VCaP (cell line): ENCODE results near the gene MAGI1.

Experiments
- H3K27ac ChIP-seq: fragments of 450-650 bp; 2 replicates; pipeline ENCODE4 v1.5.1; 2017
- CTCF ChIP-seq: fragments of 450-650 bp; conservative IDR thresholded peaks from 2 replicates; pipeline ENCODE4 v1.5.1; 2017; ENCODE audit warnings: mild to moderate bottlenecking, moderate library complexity

MAGI1 gene

GRCh38 chr3:65890328-65890727 is 148.4 kb downstream of the MAGI1 start:
- H3K27ac ChIP-seq: peak overlapping the region; percentile 38

GRCh38 chr3:65889707-65890099 is 149.0 kb downstream of the MAGI1 start:
- peak overlapping the region; percentile 38 for H3K27ac ChIP-seq
- TF ChIP-seq CTCF: no peak

More at GRCh38 chr3:65890328-65890727, 148.4 kb downstream of the MAGI1 start:
- no peak for TF ChIP-seq CTCF

GRCh38 chr3:65888980-65889706 is 149.6 kb downstream of the MAGI1 start:
- TF ChIP-seq CTCF: no peak
- H3K27ac ChIP-seq: peak overlapping the region; percentile 38

GRCh38 chr3:65888196-65888595 is 150.5 kb downstream of the MAGI1 start:
- no peak for TF ChIP-seq CTCF
- H3K27ac ChIP-seq: no peak overlapping the region

GRCh38 chr3:65886391-65886790 is 152.3 kb downstream of the MAGI1 start:
- TF ChIP-seq CTCF: no peak
- peak overlapping the region; percentile 89; the same call in 1 of the 2 replicates for H3K27ac ChIP-seq

- H3K27ac ChIP-seq: peak overlapping the region; percentile 89
- no peak for TF ChIP-seq CTCF
These were observed 154.6 kb downstream of the MAGI1 start for GRCh38 chr3:65884071-65884470.

- H3K27ac ChIP-seq: peak overlapping the region; percentile 89
- no peak for TF ChIP-seq CTCF
These were observed 155.1 kb downstream of the MAGI1 start for GRCh38 chr3:65883613-65884012.
